ENCODE measurements around the gene PGGT1B.
"Not testable (repeated sequence)": the region's sequence is repeated elsewhere in the genome, so short reads cannot be mapped to it uniquely, and the experiment has no call there.

Gene PGGT1B

DNA sequence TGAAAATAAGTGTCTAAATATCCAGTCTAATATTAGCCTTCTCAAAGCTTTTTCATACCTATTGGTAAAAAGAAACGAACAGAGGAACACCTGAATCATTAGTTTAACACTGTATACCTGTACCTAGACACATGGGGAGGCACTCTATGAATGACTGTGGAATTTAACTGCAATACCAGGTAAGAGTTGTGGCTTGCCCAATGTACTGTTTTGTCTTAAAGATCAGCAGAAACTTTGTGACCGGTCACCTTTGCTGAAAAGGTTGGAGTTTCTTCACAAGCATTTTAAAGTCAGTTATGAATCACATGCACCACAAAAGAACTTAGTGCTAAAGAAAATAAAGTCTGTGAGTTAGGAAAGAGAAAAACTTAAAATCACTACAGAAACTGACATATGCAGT, 2.4 kb downstream of the PGGT1B start:
- DNase-seq (ENCODE audit: low read depth in 1 of 2, low spot score in 1 of 2) = no peak

GRCh38 chr5:115257981-115258380, 4.7 kb downstream of the PGGT1B start:
- DNase-seq (ENCODE audit: low read depth in 1 of 2, low spot score in 1 of 2) = no peak

DNA sequence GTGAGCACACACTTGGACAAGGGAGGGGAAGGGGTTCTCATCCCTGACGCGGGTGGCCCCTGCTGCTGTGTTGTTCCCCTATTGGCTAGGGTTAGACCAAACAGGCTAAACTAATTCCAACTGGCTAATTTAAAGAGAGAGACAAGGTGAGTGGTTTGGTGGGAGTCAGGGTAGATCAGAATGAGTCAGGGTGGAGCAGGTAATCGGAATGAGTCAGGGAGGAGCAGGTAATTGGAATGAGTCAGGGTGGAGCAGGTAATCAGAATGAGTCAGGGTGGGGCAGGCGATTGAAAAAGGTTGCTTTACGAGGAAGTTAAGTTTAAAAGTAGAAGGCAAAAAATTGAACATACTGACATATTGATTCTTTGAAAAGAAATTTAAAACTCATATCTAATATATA, 13.3 kb downstream of the PGGT1B start:
- not testable (repeated sequence) for DNase-seq (ENCODE audit: low read depth in 1 of 2, low spot score in 1 of 2)

DNA sequence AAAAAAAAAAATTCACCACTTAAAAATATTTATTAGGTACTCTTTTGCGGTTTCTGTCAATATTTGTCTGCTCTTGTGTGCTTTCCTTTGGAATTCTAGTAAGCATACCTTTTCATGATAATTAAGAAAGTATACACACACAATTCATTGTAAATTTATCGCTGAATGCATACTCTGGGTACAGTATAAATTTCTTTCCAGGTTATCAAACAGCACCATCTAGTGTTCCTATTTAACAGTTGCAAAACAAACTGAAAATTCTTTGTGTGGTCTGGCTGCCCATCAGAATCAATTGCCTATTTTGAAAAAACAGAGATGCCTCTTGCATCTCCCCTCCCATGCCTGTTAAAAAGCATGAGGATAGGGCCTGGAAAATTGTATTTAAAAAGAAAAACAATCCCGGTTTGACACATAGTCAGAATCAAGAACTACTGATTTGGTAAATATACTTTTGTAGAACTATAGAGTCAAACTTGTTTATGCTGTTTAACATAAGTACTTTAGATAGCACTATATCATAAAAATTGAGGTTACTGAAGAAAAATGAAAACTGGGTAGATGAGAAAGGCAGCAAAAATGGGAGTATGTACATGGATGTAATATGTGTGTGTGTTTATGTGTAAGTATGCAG, 16.2 kb downstream of the PGGT1B start:
- no peak for DNase-seq (ENCODE audit: low read depth in 1 of 2, low spot score in 1 of 2)

DNA sequence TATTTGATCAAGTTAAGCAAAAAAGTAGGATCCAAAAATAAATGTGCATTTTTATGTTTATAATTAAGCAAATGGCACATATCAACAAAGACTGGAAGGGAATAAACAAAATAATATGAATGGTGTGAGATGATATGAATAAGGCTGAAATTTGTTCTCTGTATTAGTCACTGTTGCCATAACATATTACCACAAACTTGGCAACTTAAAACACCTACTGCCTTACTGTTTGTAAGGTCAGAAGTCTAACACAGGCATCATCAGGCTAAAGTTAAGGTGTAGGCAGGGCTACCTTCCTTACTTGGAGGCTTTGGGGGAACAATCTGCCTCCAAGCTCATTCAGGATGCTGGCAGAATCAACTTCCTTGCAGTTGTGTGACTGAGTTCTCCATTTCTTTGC, 19.3 kb downstream of the PGGT1B start:
- DNase-seq (ENCODE audit: low read depth in 1 of 2, low spot score in 1 of 2) = no peak

GRCh38 chr5:115241881-115242642, 20.6 kb downstream of the PGGT1B start:
- no peak for DNase-seq (ENCODE audit: low read depth in 1 of 2, low spot score in 1 of 2)

DNA sequence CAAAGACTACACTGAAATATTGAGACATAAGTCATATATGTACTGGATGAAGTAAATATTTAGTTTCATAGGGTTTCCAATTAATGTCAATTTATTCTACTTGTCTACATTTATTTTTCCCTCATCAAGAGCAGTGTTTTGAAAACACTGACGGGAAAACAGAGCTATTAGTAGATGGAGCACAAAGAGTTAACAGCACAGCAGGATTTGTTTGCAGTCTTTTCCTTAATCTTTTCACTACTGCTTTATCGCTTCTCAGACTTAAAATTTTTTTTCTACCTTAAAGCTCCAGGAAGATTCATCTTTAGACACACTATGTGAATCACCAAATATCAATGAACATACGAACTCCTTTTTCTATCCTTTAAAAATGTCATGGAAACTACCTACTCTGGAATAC, 25.6 kb downstream of the PGGT1B start:
- no peak for DNase-seq (ENCODE audit: low read depth in 1 of 2, low spot score in 1 of 2)

DNA sequence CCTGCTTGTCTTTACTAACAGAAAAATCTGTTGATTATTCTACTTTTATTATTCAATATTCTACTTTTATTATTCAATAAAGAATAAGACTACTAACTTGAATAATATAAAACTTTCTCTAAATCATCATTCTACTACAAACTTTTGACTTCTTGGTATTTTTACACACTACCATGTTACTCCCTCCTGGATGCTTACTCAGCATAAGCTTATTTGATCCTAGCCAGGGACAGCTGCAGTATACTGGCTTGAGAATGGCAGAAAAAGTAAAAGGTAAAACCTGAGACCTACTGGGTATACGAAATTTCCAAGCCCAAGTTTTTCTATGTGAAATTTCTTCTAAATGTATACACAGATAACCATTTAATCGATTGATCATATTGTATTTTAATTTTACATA, 26.1 kb downstream of the PGGT1B start:
- no peak for DNase-seq (ENCODE audit: low read depth in 1 of 2, low spot score in 1 of 2)

- DNase-seq (ENCODE audit: low read depth in 1 of 2, low spot score in 1 of 2) = no peak
Measured at GRCh38 chr5:115231598-115231997, 31.1 kb downstream of the PGGT1B start.

- no peak for DNase-seq (ENCODE audit: low read depth in 1 of 2, low spot score in 1 of 2)
Measured at GRCh38 chr5:115229606-115230005, 33.1 kb downstream of the PGGT1B start.

DNA sequence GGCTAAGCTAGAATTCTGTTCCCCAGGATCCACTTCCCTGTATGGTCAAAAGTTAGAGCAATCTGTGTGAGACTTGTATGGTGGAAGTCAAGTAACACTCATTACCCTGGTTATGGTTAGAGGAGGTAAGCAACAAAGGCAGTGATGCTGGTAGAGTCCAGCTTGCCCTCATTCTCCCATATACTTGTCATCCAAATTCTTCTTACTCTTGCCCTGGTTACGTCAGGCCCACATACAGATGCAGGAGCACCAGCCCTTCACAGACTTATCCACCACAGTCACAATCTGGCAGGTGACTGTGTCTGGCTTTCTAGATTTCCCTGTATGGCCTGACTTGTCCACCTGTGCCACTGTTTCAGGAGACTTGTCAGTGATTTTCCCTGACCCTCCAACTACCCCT, 35.4 kb downstream of the PGGT1B start:
- DNase-seq (ENCODE audit: low read depth in 1 of 2, low spot score in 1 of 2) = no peak

GRCh38 chr5:115214541-115214940, 48.1 kb downstream of the PGGT1B start:
- DNase-seq (ENCODE audit: low read depth in 1 of 2, low spot score in 1 of 2) = no peak

DNA sequence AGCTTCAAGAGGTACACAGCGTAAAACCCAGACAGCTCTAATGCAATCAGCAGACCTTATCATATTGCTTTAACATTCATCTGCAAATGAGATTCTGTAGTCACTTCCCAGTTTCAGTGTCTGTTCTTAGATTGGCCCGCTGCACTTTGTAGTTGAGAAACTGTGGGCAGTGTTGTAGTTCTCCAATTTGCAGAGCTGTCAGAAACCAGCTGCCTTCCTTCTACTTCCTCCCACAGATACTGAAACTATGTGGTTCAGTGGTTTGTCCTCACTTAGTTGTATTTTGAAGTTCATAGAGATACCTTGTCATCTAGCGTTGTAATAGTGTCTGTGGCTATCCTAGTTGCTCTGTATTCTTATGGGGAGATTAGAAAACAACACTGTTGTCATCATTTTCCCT, 53.4 kb downstream of the PGGT1B start:
- DNase-seq (ENCODE audit: low read depth in 1 of 2, low spot score in 1 of 2) = no peak

DNA sequence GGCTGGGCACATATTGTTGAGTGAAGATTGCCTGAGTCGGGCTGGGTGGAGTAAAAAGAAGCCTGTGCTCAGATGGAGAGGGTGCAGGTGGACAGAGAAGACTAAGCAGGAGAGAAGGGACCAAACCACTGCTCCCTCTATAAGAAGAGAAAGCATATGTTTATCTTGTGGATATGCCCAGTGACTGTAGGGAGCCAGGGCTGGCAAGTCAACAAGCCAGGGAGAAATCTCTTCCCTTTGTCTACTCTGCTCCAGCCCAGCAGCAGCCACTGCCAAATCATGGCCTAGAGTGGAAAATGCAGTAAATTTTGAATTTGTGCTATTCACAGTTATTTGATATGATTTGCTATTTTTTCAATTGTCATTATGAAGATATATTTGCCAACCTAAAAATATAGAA, 59.7 kb downstream of the PGGT1B start:
- DNase-seq (ENCODE audit: low read depth in 1 of 2, low spot score in 1 of 2) = no peak

DNA sequence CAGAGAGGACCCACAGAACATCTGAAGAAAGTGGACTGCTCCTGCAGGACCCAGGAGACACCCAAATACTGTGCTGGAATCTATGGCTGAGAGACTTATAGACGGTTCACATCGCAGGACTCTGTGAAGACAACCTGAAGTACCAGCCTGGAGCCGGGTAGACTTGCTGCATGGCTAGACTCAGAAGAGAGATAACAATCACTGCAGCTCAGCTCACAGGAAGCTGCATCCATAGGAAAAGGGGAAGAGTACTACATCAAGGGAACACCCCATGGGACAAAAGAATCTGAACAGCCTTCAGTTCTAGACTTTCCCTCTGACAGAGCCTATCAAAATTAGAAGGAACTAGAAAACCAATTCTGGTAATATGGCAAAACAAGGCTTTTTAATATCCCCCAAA, 66.5 kb downstream of the PGGT1B start:
- DNase-seq (ENCODE audit: low read depth in 1 of 2, low spot score in 1 of 2) = no peak

DNA sequence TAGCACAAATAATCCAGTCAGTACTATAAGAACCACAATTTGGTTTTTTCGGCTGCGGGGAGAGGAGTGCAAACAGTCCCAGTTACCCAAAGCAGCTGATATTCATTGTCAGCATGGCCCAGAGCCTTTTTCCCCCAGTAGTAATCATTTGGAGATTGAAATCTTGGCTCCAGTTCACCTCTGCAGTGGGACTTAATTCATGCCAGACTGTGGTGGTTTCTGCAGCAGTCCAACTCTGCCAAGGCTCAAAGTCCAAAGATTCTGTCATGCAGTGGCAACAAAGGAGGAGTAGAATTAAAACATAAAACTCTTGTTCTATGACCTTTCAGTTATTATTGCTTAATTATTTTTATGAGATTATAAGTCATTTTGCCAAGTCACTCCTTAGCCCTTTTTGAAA, 68.0 kb downstream of the PGGT1B start:
- no peak for DNase-seq (ENCODE audit: low read depth in 1 of 2, low spot score in 1 of 2)

DNA sequence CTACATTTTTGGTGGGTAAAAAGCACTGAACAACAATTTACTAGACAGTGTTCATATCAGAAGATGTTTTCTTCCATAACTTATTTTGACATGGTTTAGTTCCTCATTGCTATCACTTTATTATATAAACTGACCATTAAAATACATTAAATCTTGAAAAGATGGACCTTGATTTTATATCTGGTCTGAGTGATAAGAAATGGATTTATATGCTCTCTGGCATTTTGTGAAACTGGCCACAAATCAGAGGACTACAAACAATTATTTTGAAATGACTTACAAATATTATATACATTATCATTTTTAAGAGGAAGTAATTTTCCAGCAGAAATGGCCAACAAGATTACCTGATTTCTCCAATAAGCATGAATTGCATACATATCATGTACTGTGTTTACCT, 69.4 kb downstream of the PGGT1B start:
- DNase-seq (ENCODE audit: low read depth in 1 of 2, low spot score in 1 of 2) = no peak

DNA sequence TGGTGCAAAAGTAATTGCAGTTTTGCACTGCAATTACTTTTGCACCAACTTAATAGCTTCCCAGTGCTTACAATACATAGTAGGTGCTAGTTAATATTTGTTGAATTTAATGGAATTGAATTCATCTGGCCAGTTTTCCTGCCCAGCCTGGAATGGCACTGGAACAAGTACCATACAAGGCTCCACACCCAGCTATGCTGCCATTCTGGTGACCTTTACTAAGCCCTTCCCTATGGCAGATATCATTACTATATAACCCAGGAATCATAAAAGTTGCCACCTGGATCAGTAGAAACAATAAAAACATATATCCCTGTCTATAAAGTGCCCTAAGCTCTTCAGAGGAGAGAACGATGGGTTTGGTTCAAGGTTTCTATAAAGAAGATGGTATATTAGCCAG, 70.6 kb downstream of the PGGT1B start:
- no peak for DNase-seq (ENCODE audit: low read depth in 1 of 2, low spot score in 1 of 2)

- no peak for DNase-seq (ENCODE audit: low read depth in 1 of 2, low spot score in 1 of 2)
Measured at GRCh38 chr5:115191474-115192031, 71.1 kb downstream of the PGGT1B start.

GRCh38 chr5:115190388-115190787, 72.3 kb downstream of the PGGT1B start:
- DNase-seq (ENCODE audit: low read depth in 1 of 2, low spot score in 1 of 2) = no peak

DNA sequence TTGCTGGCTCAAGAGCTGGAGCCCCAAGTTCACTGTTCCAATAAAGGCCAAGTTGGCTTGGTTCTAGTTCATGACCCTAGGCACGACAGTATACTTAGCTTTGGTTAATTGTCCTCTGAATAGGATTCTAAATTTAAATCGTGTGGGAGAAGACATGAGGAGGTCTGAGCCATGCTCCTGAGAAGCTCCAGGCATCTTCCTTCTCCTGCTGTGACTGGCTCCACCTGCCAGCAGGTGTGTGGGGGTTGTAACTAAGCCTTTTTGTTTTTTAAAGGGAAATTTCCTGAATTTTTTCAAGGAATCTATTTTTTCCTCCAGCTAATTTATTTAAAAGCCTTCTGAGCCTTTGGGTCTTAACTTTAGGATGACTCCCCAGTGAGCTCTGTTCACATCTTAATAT, 72.8 kb downstream of the PGGT1B start:
- DNase-seq (ENCODE audit: low read depth in 1 of 2, low spot score in 1 of 2) = no peak

GRCh38 chr5:115186794-115187193, 75.9 kb downstream of the PGGT1B start:
- no peak for DNase-seq (ENCODE audit: low read depth in 1 of 2, low spot score in 1 of 2)

GRCh38 chr5:115184770-115185169, 77.9 kb downstream of the PGGT1B start:
- DNase-seq (ENCODE audit: low read depth in 1 of 2, low spot score in 1 of 2) = no peak
